Measurements from ENCODE around the gene YAP1. TPM values are rescaled to one million over a fixed set of nuclear protein-coding genes. Genes with fewer than 3 reads are reported as not detected.

YAP1 gene
- total RNA-seq, 4 donors from 2014 or later: 97.0 to 177 (median 142) TPM

- 59 to 73% methylated on average over 1 of the region's 1 CpG for WGBS, 2 donors
- no peak for DNase-seq
- Histone ChIP-seq H3K36me3 (no peaks in the 10 kb centered on the region), H3K27me3 (no peaks in the 10 kb centered on the region), H3K4me1 (no peaks in the 10 kb centered on the region), H3K27ac (no peak overlapping the region), H3K9me3 (no peaks in the 10 kb centered on the region), H3K4me3 (no peak overlapping the region)
- TF ChIP-seq CTCF (IDR thresholded peaks at IDR 0.05): no peak
- no peak for TF ChIP-seq POLR2A (IDR thresholded peaks at IDR 0.05)
- intact Hi-C loops (cut with DNase I): no loop called here
These were observed 13.1 kb upstream of the YAP1 start for GRCh38 chr11:102097186-102097585.

- H3K4me1 ChIP-seq: no peaks in the 10 kb centered on the region
- H3K27me3 ChIP-seq: no peaks in the 10 kb centered on the region
- no peaks in the 10 kb centered on the region for H3K9me3 ChIP-seq
- WGBS, 2 donors: 83 to 92% methylated on average over 2 of the region's 2 CpGs
- no peak for DNase-seq
- TF ChIP-seq CTCF (IDR thresholded peaks at IDR 0.05) (no peak), POLR2A (IDR thresholded peaks at IDR 0.05) (no peak)
- no peaks in the 10 kb centered on the region for H3K36me3 ChIP-seq
- H3K4me3 ChIP-seq: no peak overlapping the region
- H3K27ac ChIP-seq: no peak overlapping the region
- intact Hi-C loops (cut with DNase I): no loop called here
These were observed 10.5 kb upstream of the YAP1 start for GRCh38 chr11:102099755-102100154.

- no peaks in the 10 kb centered on the region for H3K9me3 ChIP-seq
- 35 to 64% methylated on average over 3 of the region's 3 CpGs for WGBS, 2 donors
- peak overlapping the region in 3 of 4 donors; percentile 96 to 99 (median 99) for H3K27ac ChIP-seq
- peaks cover 3 to 25% (median 14%) of the 10 kb centered on the region in 3 donors for H3K4me1 ChIP-seq
- no peaks in the 10 kb centered on the region for H3K36me3 ChIP-seq
- H3K4me3 ChIP-seq: peak overlapping the region in 1 of 4 donors; percentile 95
- intact Hi-C loops (cut with DNase I): no loop called here
- peaks cover 0 to 12% (median 0%) of the 10 kb centered on the region in 4 donors for H3K27me3 ChIP-seq
- DNase-seq: no peak
- no peak for TF ChIP-seq CTCF (IDR thresholded peaks at IDR 0.05)
These were observed 1.4 kb upstream of the YAP1 start for GRCh38 chr11:102108734-102109440.

- peaks cover 0 to 5% (median 0%) of the 10 kb centered on the region in 3 donors for H3K36me3 ChIP-seq
- TF ChIP-seq POLR2A (IDR thresholded peaks at IDR 0.05) (no peak), CTCF (IDR thresholded peaks at IDR 0.05) (no peak)
- WGBS, 2 donors: 0% methylated on average over 1 of the region's 31 CpGs; no CpG with 5 or more reads in 1 of the 2 donors
- H3K4me1 ChIP-seq: peaks cover 3 to 43% (median 21%) of the 10 kb centered on the region in 3 donors
- H3K9me3 ChIP-seq: no peaks in the 10 kb centered on the region
- peak overlapping the region; percentile 96 to 99 (median 98) for H3K27ac ChIP-seq
- H3K27me3 ChIP-seq: peaks cover 0 to 12% (median 0%) of the 10 kb centered on the region in 4 donors
- H3K4me3 ChIP-seq: peak overlapping the region; percentile 86 to 95 (median 95)
- intact Hi-C loops (cut with DNase I): loop anchor here (10.0 kb wide), 1 partner anchor 154 kb away; no protein-coding TSS in a partner anchor
- DNase-seq: no peak
These were observed 439 bp downstream of the YAP1 start for GRCh38 chr11:102110761-102111010.

- TF ChIP-seq CTCF (IDR thresholded peaks at IDR 0.05) (peak in 1 of 6 experiments; percentile 7), POLR2A (IDR thresholded peaks at IDR 0.05) (no peak)
- Histone ChIP-seq H3K9me3 (no peaks in the 10 kb centered on the region), H3K4me3 (peak overlapping the region; percentile 86 to 95 (median 95)), H3K4me1 (peaks cover 3 to 48% (median 26%) of the 10 kb centered on the region in 3 donors), H3K36me3 (peaks cover 0 to 10% (median 0%) of the 10 kb centered on the region in 3 donors), H3K27me3 (peaks cover 0 to 12% (median 0%) of the 10 kb centered on the region in 4 donors), H3K27ac (peak overlapping the region; percentile 96 to 99 (median 98))
- DNase-seq: no peak
- WGBS, 2 donors: 0 to 10% methylated on average over 10 to 12 of the region's 61 CpGs
- intact Hi-C loops (cut with DNase I): loop anchor here (10.0 kb wide), 1 partner anchor 154 kb away; no protein-coding TSS in a partner anchor
These were observed 952 bp downstream of the YAP1 start for GRCh38 chr11:102111011-102111786.

Measured in esophagus squamous epithelium (tissue), 5 donors.